HepG2 (cell line): ENCODE measurements around the gene FMOD.

Experiments
- NCOR1 ChIP-seq: fragments of 200-600 bp; sonication (generic); IDR thresholded peaks from 2 replicates; pipeline ENCODE4 v1.7.0; 2017; ENCODE audit warnings: antibody characterized with exemption, low read length, borderline replicate concordance
- TP53 ChIP-seq: sonication (generic); formaldehyde crosslinking; conservative IDR thresholded peaks from 2 replicates; pipeline ENCODE4 v1.4.0; 2020; ENCODE audit warnings: missing genetic modification reagents
- ZBTB8A ChIP-seq: sonication (generic); formaldehyde crosslinking; IDR thresholded peaks from 2 replicates; pipeline ENCODE4 v1.4.0; 2020; ENCODE audit warnings: mild to moderate bottlenecking, low read depth, missing genetic modification reagents, borderline replicate concordance

DNA sequence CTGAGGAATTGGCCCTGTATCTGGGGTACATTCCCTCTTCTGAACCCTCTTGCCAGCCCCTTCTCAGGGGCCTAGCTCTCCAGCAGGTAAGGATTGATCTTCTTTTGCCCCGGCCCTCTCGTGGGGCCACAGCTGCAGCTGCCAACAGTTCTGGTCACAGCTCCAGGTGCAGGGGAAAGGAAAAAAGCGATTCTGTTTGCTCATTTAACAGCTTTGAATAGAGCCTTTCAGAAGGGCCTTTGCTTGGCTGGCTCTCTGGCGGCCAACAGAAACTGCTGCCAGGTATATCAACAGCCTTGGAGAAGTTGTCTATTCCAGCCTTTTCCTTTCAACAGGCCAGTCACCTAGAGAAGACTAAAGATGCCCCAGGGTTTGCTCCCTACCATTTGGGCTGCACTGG, 16.1 kb upstream of the FMOD start:
- TF ChIP-seq TP53 (CRISPR knock-in tag) (no peak), NCOR1 (no peak), ZBTB8A (no peak)
